Fibroblast of the aortic adventitia (primary cell): ENCODE data around the gene KIF2C. TPM values are rescaled to one million over a fixed set of nuclear protein-coding genes. Genes with fewer than 3 reads are reported as not detected.

Source experiments
- DNase-seq: peaks from one replicate; pipeline ENCODE4 v3.0.0-alpha.2; 2010; ENCODE audit warnings: low read depth
- H3K4me3 ChIP-seq: 2 replicates; pipeline ENCODE4 v1.5.1; 2011; ENCODE audit warnings: low read depth, mild to moderate bottlenecking, control low read depth, low read length, moderate library complexity
- total RNA-seq: library from RNA; depleted of rRNA; stranded (reverse); fragments of >200 nt; gene quantifications from 2 replicates; pipeline ENCODE4 v1.2.3, GENCODE V29; 2012; ENCODE audit warnings: low replicate concordance
- TF ChIP-seq, protein P1 (sequence below): IDR thresholded peaks from 2 replicates; pipeline ENCODE4 v1.5.1; 2011; ENCODE audit warnings: mild to moderate bottlenecking, low read length, control low read depth, inconsistent platforms; ENCODE audit not compliant: insufficient read depth

Gene KIF2C
- 1.1 and 23.0 TPM in 2 replicates for total RNA-seq

DNA sequence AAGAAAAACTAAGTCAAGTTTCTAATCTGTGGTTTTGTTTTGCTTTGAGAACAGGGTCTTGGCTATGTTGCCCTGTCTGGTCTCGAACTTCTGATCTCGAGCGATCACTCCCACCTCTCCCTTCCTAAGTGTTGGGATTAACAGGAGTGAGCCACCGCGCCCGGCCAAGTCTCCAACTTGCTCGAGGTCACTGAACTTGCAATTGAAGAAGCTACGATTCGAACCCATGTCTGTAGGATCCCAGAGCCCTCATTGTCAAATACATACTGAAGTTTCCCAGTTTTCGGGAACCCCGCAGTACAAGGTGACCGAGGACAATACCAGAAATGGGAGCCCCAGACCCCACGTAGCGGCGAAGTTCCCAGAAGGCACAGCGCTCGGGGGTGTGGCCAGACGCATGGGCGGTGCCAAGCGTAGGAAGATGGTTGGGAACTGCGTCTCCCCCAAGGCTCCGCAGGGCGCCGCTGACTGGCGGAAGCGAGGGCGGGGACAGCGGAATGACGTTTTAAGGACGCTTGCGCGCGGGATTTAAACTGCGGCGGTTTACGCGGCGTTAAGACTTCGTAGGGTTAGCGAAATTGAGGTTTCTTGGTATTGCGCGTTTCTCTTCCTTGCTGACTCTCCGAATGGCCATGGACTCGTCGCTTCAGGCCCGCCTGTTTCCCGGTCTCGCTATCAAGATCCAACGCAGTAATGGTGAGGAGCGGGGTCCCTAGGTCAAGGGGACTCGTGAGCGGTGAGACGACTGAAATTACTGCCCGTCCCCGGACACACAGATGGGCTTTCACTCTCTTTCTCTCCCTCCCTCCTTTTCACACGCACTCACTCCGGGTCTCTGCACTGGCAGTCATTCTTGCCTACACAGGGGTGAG lies at the start of gene KIF2C:
KIF2C (plus strand) TSS at position 531 of the 872 bp plus-strand sequence; CDS start at position 627, 96 bp downstream.
- H3K4me3 ChIP-seq, result peak within 1 kb of the TSS; percentile 90
- DNase-seq, result peak; percentile 97
- TF ChIP-seq, protein P1, sequence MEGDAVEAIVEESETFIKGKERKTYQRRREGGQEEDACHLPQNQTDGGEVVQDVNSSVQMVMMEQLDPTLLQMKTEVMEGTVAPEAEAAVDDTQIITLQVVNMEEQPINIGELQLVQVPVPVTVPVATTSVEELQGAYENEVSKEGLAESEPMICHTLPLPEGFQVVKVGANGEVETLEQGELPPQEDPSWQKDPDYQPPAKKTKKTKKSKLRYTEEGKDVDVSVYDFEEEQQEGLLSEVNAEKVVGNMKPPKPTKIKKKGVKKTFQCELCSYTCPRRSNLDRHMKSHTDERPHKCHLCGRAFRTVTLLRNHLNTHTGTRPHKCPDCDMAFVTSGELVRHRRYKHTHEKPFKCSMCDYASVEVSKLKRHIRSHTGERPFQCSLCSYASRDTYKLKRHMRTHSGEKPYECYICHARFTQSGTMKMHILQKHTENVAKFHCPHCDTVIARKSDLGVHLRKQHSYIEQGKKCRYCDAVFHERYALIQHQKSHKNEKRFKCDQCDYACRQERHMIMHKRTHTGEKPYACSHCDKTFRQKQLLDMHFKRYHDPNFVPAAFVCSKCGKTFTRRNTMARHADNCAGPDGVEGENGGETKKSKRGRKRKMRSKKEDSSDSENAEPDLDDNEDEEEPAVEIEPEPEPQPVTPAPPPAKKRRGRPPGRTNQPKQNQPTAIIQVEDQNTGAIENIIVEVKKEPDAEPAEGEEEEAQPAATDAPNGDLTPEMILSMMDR, result no peak

DNA sequence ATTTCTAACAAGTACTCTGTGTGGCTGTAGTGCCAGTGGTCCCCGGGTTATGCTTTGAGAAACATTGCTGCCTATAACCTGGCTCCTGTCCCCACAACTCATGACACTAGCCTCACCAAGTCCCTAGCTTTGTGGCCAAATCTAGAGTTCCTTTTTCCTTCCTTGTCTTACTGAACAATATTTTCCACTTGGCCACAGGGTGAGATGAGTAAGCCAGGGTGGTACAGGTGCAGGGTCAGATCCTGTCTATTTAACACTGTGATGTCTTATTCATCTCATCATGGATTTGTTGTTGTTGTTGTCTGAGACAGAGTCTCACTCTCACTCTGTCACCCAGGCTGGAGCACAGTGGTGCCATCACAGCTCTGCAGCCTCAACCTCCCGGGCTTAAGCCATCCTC lies 46.5 kb upstream of the KIF2C start:
- TF ChIP-seq, protein P1, result no peak
- no peak overlapping the region for H3K4me3 ChIP-seq
- no peak for DNase-seq

DNA sequence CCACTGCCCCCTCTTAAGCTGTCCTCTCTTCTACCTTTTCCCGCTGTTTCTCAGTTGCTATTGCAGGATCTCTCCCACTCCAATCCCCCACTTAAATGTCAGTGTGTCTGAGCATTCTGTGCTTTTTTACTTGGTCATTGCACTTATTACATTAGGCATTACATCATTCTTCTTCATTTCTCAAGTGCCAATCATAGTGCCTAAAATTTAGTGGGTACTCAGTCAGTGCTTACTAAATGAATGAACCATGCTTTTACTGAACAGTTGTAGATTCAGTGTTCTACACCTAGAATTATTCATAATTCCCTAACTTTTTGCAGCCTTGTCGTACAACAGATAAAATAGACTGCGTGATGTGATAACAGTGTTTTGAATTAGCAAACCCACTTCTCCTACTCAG lies 45.7 kb upstream of the KIF2C start:
- TF ChIP-seq, protein P1, result no peak
- DNase-seq, result no peak
- H3K4me3 ChIP-seq, result no peak overlapping the region

DNA sequence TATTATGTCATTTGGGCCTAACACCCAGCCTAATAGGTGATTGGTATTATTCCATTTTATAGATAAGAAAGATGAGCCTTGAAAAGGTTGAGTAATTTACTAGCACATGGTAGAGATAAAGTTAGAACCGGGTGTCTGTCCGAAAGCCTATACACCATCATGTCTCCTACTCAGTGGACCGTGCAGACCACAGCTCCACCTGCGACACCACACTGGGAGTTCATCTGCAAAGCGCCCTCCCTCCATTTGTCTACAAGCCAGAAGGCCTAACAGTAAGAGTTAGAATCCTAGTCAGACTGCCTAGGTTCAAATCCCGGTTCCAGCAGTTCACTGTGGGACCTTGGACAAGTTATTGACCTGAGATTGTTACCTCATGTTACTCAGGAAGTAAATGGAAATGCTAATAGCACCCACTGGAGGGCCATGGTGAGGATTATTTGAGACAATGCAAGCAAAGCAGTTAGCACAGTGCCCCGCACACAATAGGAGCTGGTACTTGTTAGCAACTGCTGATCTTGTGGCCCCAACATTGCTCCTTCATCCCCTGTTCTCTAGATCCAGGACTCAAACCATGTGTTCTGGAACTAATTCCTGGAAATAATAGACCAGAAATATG lies 44.7 kb upstream of the KIF2C start:
- DNase-seq, result no peak
- H3K4me3 ChIP-seq, result no peak overlapping the region
- TF ChIP-seq, protein P1, result no peak

- DNase-seq, result no peak
- H3K4me3 ChIP-seq, result no peak overlapping the region
- TF ChIP-seq, protein P1, result no peak
Measured at GRCh38 chr1:44695671-44696070, 44.0 kb upstream of the KIF2C start.

- no peak overlapping the region for H3K4me3 ChIP-seq
- no peak for DNase-seq
- TF ChIP-seq, protein P1, result no peak
Measured at GRCh38 chr1:44696101-44696500, 43.5 kb upstream of the KIF2C start.
